Adipocyte (in vitro differentiated cells): ENCODE results near the gene GJB3.

ENCODE experiments used
- DNase-seq: peaks from one replicate; pipeline ENCODE4 v3.0.0-alpha.2; 2015; ENCODE audit warnings: low read depth
- H3K27me3 ChIP-seq: replicated peaks from 2 replicates; pipeline ENCODE4 v1.7.0; 2013; ENCODE audit warnings: mild to moderate bottlenecking, low read length, moderate library complexity; ENCODE audit not compliant: control insufficient read depth, insufficient read depth
- H3K36me3 ChIP-seq: 2 replicates; pipeline ENCODE4 v1.7.0; 2013; ENCODE audit warnings: low read length, mild to moderate bottlenecking, moderate library complexity; ENCODE audit not compliant: control insufficient read depth, insufficient read depth, severe bottlenecking
- H3K4me1 ChIP-seq: 2 replicates; pipeline ENCODE4 v1.7.0; 2013; ENCODE audit warnings: mild to moderate bottlenecking, low read length, moderate library complexity; ENCODE audit not compliant: control insufficient read depth, insufficient read depth
- H3K4me3 ChIP-seq: 2 replicates; pipeline ENCODE4 v1.7.0; 2013; ENCODE audit warnings: mild to moderate bottlenecking, low read length, moderate library complexity
- H3K9ac ChIP-seq: 2 replicates; pipeline ENCODE4 v1.7.0; 2013; ENCODE audit warnings: mild to moderate bottlenecking, low read length, moderate library complexity
- H3K9me3 ChIP-seq: 2 replicates; pipeline ENCODE4 v1.7.0; 2013; ENCODE audit warnings: mild to moderate bottlenecking, low read length, moderate library complexity; ENCODE audit not compliant: control insufficient read depth

Gene GJB3

GRCh38 chr1:34746785-34747637, 34.0 kb upstream of the GJB3 start:
- H3K36me3 ChIP-seq: no peaks in the 10 kb centered on the region
- no peak overlapping the region for H3K9ac ChIP-seq
- no peak overlapping the region for H3K4me3 ChIP-seq
- peaks cover 42% of the 10 kb centered on the region for H3K27me3 ChIP-seq
- H3K9me3 ChIP-seq: no peaks in the 10 kb centered on the region
- no peaks in the 10 kb centered on the region for H3K4me1 ChIP-seq
- DNase-seq: no peak

GRCh38 chr1:34747638-34747941, 33.4 kb upstream of the GJB3 start:
- no peak overlapping the region for H3K9ac ChIP-seq
- no peaks in the 10 kb centered on the region for H3K9me3 ChIP-seq
- no peaks in the 10 kb centered on the region for H3K36me3 ChIP-seq
- no peak for DNase-seq
- no peaks in the 10 kb centered on the region for H3K4me1 ChIP-seq
- H3K4me3 ChIP-seq: no peak overlapping the region
- peaks cover 37% of the 10 kb centered on the region for H3K27me3 ChIP-seq

GRCh38 chr1:34749992-34750391, 31.0 kb upstream of the GJB3 start:
- DNase-seq: no peak
- H3K27me3 ChIP-seq: peaks cover 32% of the 10 kb centered on the region

GRCh38 chr1:34750610-34751009, 30.4 kb upstream of the GJB3 start:
- Histone ChIP-seq H3K9ac (no peak overlapping the region), H3K4me1 (no peaks in the 10 kb centered on the region), H3K4me3 (no peak overlapping the region), H3K36me3 (no peaks in the 10 kb centered on the region), H3K27me3 (peaks cover 29% of the 10 kb centered on the region), H3K9me3 (peaks cover 3% of the 10 kb centered on the region)
- no peak for DNase-seq

More at GRCh38 chr1:34749992-34750391, 31.0 kb upstream of the GJB3 start:
- no peaks in the 10 kb centered on the region for H3K4me1 ChIP-seq
- H3K36me3 ChIP-seq: no peaks in the 10 kb centered on the region
- no peak overlapping the region for H3K9ac ChIP-seq
- H3K4me3 ChIP-seq: no peak overlapping the region
- peaks cover 3% of the 10 kb centered on the region for H3K9me3 ChIP-seq

GRCh38 chr1:34753163-34753562, 27.9 kb upstream of the GJB3 start:
- DNase-seq: no peak
- Histone ChIP-seq H3K4me1 (no peaks in the 10 kb centered on the region), H3K9ac (no peak overlapping the region), H3K9me3 (peaks cover 3% of the 10 kb centered on the region), H3K4me3 (no peak overlapping the region), H3K27me3 (peaks cover 23% of the 10 kb centered on the region), H3K36me3 (no peaks in the 10 kb centered on the region)

- Histone ChIP-seq H3K4me3 (no peak within 1 kb of the TSS), H3K4me1 (no peaks in the 10 kb centered on the region)
These were observed 25.9 kb upstream of the GJB3 start, which contains the start of gene GJB5 for GRCh38 chr1:34754964-34755637. GJB5 (plus strand) TSS chr1:34755047; CDS start chr1:34757331, 2,284 bp downstream.

GRCh38 chr1:34755961-34756360, 25.1 kb upstream of the GJB3 start:
- peaks cover 16% of the 10 kb centered on the region for H3K27me3 ChIP-seq
- DNase-seq: no peak
- no peaks in the 10 kb centered on the region for H3K4me1 ChIP-seq
- H3K9me3 ChIP-seq: peaks cover 3% of the 10 kb centered on the region
- H3K4me3 ChIP-seq: no peak overlapping the region
- H3K9ac ChIP-seq: no peak overlapping the region
- H3K36me3 ChIP-seq: no peaks in the 10 kb centered on the region

More at GRCh38 chr1:34754964-34755637, 25.9 kb upstream of the GJB3 start, which contains the start of gene GJB5:
- Histone ChIP-seq H3K9ac (no peak within 1 kb of the TSS), H3K36me3 (no peaks in the 10 kb centered on the region), H3K9me3 (peaks cover 3% of the 10 kb centered on the region), H3K27me3 (peaks cover 18% of the 10 kb centered on the region)
- DNase-seq: no peak

GRCh38 chr1:34757386-34757785, 23.6 kb upstream of the GJB3 start:
- H3K4me1 ChIP-seq: no peaks in the 10 kb centered on the region
- peaks cover 20% of the 10 kb centered on the region for H3K27me3 ChIP-seq
- H3K9me3 ChIP-seq: peaks cover 3% of the 10 kb centered on the region
- no peaks in the 10 kb centered on the region for H3K36me3 ChIP-seq
- no peak overlapping the region for H3K9ac ChIP-seq
- DNase-seq: no peak
- no peak overlapping the region for H3K4me3 ChIP-seq

GRCh38 chr1:34758751-34759150, 22.3 kb upstream of the GJB3 start:
- no peak overlapping the region for H3K9ac ChIP-seq
- H3K36me3 ChIP-seq: no peaks in the 10 kb centered on the region
- H3K4me3 ChIP-seq: no peak overlapping the region
- no peaks in the 10 kb centered on the region for H3K9me3 ChIP-seq
- no peaks in the 10 kb centered on the region for H3K4me1 ChIP-seq
- peaks cover 16% of the 10 kb centered on the region for H3K27me3 ChIP-seq
- DNase-seq: no peak

GRCh38 chr1:34759503-34760357, 21.3 kb upstream of the GJB3 start, which contains the start of gene GJB4:
GJB4 (plus strand) TSS chr1:34759740; CDS start chr1:34761255, 1,515 bp downstream.
- Histone ChIP-seq H3K36me3 (no peaks in the 10 kb centered on the region), H3K4me1 (no peaks in the 10 kb centered on the region), H3K4me3 (no peak within 1 kb of the TSS), H3K27me3 (peaks cover 16% of the 10 kb centered on the region), H3K9ac (no peak within 1 kb of the TSS), H3K9me3 (no peaks in the 10 kb centered on the region)
- no peak for DNase-seq
